Coronary artery (tissue), 2 donors: ENCODE data around the gene ELK4.
A peak's percentile ranks its signal among the peaks of the same experiment; 100 is the strongest.

Experiments
- DNase-seq: peaks from one replicate; pipeline ENCODE4 v3.0.0-alpha.2; 2017; ENCODE audit warnings: low spot score
- H3K27ac ChIP-seq, 2 donors: fragments of 200-600 bp; sonication (generic); one replicate each; pipeline ENCODE4 v1.5.1; 2016 to 2019
- H3K4me3 ChIP-seq: fragments of 200-600 bp; sonication (generic); 2 replicates; pipeline ENCODE4 v1.5.1; 2016; ENCODE audit warnings: mild to moderate bottlenecking, moderate library complexity
- CTCF ChIP-seq: fragments of 200-600 bp; sonication (generic); IDR thresholded peaks from one replicate; pipeline ENCODE4 v1.5.1; 2019; ENCODE audit warnings: antibody characterized with exemption

Gene ELK4

GRCh38 chr1:205587581-205587980, 44.2 kb downstream of the ELK4 start:
- no peak overlapping the region for H3K27ac ChIP-seq
- peak; percentile 16 for DNase-seq
- TF ChIP-seq CTCF: no peak
- no peak overlapping the region for H3K4me3 ChIP-seq

DNA sequence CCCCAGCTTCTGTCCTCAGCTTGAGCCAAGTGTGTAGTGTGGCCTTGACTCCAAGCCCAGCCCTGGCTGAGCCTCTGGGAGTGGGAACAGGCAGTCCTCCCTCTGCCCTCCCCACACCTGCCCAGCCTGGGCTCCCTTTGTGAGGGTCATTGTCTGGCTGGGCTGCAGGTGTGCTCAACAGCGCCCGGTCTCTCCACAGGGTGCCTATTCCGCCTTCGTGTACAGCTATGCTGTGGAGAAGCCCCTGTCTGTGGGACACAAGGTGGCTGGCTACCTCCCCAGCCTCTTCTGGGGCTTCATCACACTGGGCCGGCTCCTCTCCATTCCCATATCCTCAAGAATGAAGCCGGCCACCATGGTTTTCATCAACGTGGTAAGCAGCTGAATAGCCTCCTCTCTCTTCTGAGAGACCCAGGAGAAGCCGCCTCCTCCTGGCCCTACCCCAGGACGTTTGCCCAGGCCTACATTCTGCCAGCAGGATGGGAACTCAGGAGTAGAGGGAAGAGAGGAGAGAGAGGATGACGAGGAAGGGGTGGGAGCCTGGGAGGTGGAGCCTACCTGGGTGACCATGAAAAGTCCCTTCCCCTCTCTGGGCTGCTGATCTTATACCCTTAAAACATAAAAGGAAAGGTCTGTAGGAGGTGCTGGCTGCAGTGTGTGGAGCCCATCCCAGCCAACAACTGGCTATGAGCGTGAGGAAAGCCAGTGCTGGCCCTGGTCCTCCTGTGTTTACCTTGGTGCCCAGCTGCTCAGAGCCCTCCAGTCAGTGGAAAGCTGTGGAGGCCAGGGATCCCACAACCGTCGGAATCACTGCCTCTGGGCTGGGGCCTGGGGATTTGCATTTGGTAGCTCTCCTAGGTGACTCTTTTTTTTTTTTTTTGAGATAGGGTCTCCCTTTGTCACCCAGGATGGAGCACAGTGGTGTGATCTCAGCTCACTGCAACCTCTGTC, 45.7 kb downstream of the ELK4 start:
- no peak for TF ChIP-seq CTCF
- Histone ChIP-seq H3K4me3 (no peak overlapping the region), H3K27ac (no peak overlapping the region)
- peak; percentile 58 for DNase-seq

GRCh38 chr1:205585169-205585834, 46.5 kb downstream of the ELK4 start:
- DNase-seq: no peak
- TF ChIP-seq CTCF: no peak
- no peak overlapping the region for H3K4me3 ChIP-seq
- H3K27ac ChIP-seq: no peak overlapping the region

GRCh38 chr1:205584732-205585131, 47.1 kb downstream of the ELK4 start:
- peak; percentile 41 for DNase-seq
- H3K4me3 ChIP-seq: no peak overlapping the region
- TF ChIP-seq CTCF: no peak
- H3K27ac ChIP-seq: no peak overlapping the region

GRCh38 chr1:205583461-205584130, 48.2 kb downstream of the ELK4 start:
- Histone ChIP-seq H3K4me3 (no peak overlapping the region), H3K27ac (no peak overlapping the region)
- no peak for TF ChIP-seq CTCF
- DNase-seq: peak; percentile 47

- H3K4me3 ChIP-seq: no peak overlapping the region
- H3K27ac ChIP-seq: no peak overlapping the region
- peak; percentile 62 for DNase-seq
- TF ChIP-seq CTCF: no peak
Measured at GRCh38 chr1:205582471-205583291, 49.1 kb downstream of the ELK4 start.
